Omental fat pad (tissue), 4 donors: ENCODE results near the gene FAM53A. TPM values are rescaled to one million over a fixed set of nuclear protein-coding genes. Genes with fewer than 3 reads are reported as not detected.

Experiments used
- ATAC-seq: fragments of 150-250 bp; one replicate; pipeline ENCODE4 v1.9.1; 2016; ENCODE audit warnings: mild to moderate bottlenecking, moderate library complexity; ENCODE audit not compliant: low FRiP score
- DNase-seq: peaks from one replicate; pipeline ENCODE4 v3.0.0-alpha.2; 2019; ENCODE audit warnings: low spot score
- total RNA-seq, 4 donors: library from RNA; depleted of rRNA; stranded (reverse); fragments of >200 nt; gene quantifications; one replicate each; pipeline ENCODE4 v1.1.0, GENCODE V29; 2016
- TF ChIP-seq, protein P1 (sequence below), 3 donors: fragments of 450-650 bp; IDR thresholded peaks; one replicate each; pipeline ENCODE4 v1.5.1; 2016 to 2017; ENCODE audit warnings: antibody characterized with exemption in 3 of 3, mild to moderate bottlenecking in 3 of 3, moderate library complexity in 2 of 3

The FAM53A gene
- total RNA-seq, 4 donors from 2014 or later = 2.0 to 10.9 (median 5.6) TPM

DNA sequence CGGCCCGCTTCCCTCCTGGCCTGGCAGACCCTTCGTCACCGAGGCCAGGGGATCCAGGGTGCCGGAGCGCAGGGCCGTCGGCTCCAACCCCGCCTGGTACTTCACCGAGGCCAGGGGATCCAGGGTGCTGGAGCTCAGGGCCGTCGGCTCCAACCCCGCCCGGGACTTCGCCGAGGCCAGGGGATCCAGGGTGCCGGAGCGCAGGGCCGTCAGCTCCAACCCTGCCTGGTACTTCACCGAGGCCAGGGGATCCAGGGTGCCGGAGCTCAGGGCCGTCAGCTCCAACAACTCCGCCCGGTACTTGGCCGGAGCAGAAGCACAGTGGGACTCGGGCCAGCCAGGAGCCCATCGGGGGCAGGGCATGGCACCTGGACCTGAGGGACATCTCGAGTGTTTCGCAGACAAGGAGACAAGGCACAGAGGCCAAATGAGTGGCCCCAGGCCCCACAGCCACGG, 85.1 kb downstream of the FAM53A start:
- no peak for DNase-seq
- TF ChIP-seq, protein P1, sequence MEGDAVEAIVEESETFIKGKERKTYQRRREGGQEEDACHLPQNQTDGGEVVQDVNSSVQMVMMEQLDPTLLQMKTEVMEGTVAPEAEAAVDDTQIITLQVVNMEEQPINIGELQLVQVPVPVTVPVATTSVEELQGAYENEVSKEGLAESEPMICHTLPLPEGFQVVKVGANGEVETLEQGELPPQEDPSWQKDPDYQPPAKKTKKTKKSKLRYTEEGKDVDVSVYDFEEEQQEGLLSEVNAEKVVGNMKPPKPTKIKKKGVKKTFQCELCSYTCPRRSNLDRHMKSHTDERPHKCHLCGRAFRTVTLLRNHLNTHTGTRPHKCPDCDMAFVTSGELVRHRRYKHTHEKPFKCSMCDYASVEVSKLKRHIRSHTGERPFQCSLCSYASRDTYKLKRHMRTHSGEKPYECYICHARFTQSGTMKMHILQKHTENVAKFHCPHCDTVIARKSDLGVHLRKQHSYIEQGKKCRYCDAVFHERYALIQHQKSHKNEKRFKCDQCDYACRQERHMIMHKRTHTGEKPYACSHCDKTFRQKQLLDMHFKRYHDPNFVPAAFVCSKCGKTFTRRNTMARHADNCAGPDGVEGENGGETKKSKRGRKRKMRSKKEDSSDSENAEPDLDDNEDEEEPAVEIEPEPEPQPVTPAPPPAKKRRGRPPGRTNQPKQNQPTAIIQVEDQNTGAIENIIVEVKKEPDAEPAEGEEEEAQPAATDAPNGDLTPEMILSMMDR (IDR thresholded peaks at IDR 0.05) = no peak
- ATAC-seq = no peak

DNA sequence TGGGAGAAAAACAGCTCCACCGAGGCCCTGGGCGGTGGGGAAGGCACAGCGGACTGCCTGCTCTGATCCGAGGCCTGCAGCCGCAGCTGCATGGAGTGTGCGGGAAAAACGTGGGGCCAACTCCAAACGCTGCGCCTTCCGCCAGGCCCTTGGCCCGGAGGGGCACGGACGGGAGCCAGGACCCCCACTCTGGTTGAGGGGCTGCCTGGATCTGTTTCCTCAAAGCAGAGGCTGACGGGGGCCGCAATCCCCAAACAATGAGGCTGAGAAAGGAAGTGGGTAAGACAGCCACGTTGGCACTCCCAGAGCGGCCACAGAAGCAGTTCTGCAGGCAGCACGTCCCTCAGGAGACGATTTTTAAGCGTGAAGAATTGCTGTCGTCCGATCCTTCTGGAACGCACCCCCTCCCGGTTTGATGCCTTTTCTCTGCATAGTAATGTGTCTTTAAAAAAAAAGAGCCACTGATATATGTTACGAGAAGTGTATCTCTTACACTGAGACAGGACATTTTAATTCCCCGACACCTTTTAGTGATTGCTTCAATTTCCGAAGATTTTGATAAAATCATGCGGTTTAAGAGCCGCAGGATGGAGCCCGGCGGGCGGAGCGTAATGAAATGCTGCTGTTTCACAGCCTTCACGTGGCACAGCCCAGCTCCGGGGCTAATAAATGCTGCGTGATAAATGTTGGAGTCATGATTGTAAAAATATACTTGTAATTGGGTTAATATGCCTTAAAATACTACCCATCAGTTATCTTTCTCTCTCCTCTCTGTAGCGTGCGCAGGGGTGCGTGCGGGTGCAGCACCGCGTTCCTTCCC, 85.7 kb downstream of the FAM53A start:
- DNase-seq (no peak), ATAC-seq (no peak)
- TF ChIP-seq, protein P1 (IDR thresholded peaks at IDR 0.05) = no peak

DNA sequence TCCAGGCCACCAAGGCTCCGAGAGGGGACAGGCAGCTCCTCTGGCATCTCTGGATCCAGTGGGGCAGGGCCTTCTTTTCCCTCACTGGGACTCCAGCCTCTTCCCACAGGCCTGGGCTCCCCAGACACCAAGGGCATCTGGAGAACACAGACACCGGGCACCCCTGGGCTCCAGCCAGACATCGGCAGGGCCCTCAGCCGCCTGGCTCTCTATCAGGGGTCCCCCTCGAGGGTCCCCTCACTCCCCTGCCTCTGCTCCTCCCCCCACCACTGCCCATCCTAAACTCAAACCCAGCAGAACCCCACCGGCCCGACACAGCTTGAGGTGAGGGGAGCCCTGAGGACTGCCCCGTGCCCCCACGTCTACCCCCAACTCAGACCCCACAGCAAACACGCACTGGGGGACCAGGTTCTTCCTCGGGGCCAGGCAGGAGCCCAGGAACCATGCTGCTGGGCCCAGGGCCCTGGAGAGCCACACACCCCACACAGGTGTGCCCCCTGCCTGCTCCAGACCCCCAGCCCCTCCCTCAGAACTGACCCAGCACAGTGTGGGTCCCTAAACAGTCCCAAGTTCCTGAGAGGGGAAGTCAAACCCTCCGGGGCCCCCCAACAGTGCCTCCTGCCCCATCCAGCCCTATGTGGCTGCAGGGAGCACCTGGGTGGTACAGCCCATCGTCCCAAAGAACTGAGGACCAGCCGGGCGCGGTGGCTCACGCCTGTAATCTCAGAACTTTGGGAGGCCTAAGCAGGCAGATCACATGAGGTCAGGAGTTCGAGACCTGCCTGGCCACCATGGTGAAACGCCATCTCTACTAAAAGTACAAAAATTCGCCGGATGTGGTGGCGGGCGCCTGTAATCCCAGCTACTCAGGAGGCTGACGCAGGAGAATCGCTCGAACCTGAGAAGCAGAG, 86.8 kb downstream of the FAM53A start:
- ATAC-seq (no peak), DNase-seq (no peak)
- TF ChIP-seq, protein P1 (IDR thresholded peaks at IDR 0.05) = no peak

DNA sequence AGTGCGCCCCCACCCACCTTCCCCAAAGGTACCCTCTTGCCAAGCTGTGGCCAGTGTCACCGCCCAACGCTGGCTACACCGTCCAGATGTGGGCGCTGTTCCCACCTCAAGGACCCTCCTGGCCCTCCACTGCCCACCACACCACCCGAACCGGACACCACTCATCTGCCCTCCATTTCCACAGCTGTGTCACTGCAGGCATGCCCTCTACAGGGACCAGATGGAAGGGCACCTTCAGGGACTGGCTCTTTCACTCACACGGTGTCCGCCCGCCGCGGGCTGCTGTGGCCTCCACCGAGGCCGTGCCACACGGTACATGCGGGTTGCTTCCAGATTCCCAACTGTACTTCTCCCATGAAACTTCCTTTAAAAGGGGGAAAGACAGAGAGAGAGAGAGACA, 87.7 kb downstream of the FAM53A start:
- ATAC-seq (no peak), DNase-seq (no peak)
- TF ChIP-seq, protein P1 (IDR thresholded peaks at IDR 0.05) = no peak

DNA sequence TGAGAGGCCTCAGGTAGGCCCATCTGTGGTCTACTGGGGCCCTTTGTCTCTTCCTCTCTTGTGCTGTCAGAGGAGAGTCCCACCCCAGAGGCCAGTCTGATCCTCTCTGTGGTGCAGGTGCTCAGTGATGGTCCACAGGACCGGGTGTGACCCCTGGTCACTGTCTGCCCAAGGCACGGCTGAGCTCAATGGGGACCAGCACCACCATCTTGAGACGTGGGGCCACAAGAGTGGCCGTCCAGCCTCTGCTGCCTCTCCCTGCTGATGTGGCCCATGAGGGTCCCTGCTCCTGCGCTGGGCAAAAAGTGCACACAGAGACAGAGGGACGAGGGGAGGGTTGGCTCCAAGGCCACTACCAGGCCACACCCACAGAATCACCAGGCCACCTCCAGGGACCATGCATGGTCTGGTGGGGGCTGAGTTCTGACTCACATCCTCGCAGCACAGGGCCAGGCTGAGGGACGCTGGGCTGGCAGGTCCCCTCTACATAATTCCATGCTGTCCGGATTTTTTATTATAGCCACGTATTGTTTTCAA, 88.3 kb downstream of the FAM53A start:
- ATAC-seq (no peak), DNase-seq (no peak)
- TF ChIP-seq, protein P1 (IDR thresholded peaks at IDR 0.05) = no peak

DNA sequence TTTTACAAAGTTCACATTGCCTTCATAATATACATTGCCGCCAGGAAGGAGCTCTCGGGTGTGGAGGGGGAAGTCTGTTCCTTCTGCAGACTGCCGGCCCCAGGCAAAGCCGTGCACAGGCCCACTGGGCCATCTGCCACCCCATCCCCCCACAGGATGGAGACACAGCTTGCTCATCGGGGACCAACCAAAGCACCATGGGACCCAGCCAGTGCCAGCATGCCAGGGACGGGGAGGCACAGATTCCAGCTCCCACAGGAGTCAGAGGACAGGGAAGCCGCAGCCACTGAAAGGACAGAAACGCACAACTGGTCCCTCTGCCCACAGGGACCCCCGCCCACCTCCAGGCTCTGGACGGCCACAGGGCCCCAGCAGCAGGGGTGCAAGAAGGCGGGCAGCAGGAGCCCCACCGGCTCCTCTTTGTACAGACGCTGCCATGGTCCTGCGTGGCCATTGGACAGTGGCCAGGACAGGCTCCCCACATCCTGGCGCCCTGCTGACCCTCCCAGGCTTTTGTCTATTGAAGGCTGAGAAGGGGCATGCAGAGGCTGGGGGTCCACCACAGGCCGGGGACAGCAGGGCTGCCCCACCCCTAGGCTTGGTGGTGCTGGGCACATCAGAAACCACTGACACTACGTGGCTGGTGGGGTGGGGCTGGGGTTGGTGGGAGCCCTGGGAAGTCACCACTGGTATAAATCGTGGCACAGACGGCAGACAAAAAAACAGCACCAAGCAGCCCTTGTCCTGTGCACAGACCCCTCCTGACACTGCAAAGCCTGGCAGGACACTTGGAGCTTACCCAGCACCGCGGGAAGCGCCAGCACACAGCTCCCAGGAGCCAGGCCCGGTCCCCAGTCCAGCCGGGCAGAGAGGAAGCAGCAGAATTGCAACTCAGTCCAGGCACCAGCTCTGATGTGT, 89.0 kb downstream of the FAM53A start:
- ATAC-seq = no peak
- TF ChIP-seq, protein P1 (IDR thresholded peaks at IDR 0.05) = no peak
- no peak for DNase-seq
